Liver (tissue), 3 donors: ENCODE results near the gene KIAA1755.

Source experiments
- CTCF ChIP-seq: fragments of 150-350 bp; IDR thresholded peaks from 2 replicates; pipeline ENCODE4 v1.5.1; 2017; ENCODE audit warnings: improper control_type of control experiment, low read depth, low read length; ENCODE audit not compliant: missing input control
- FOXA1 ChIP-seq: IDR thresholded peaks from 2 replicates; pipeline ENCODE4 v1.6.1; 2016; ENCODE audit warnings: antibody characterized with exemption
- JUND ChIP-seq, 2 donors: IDR thresholded peaks; 2 replicates each; pipeline ENCODE4 v1.6.1; 2016; ENCODE audit warnings: antibody characterized with exemption in 2 of 2
- MAX ChIP-seq: IDR thresholded peaks from 2 replicates; pipeline ENCODE4 v1.6.1; 2016; ENCODE audit warnings: antibody characterized with exemption
- RAD21 ChIP-seq, 2 donors: IDR thresholded peaks; 2 replicates each; pipeline ENCODE4 v1.6.1; 2016; ENCODE audit warnings: antibody characterized with exemption in 2 of 2, mild to moderate bottlenecking in 2 of 2
- REST ChIP-seq: IDR thresholded peaks from 2 replicates; pipeline ENCODE4 v1.6.1; 2016; ENCODE audit warnings: antibody characterized with exemption, mild to moderate bottlenecking
- RXRA ChIP-seq, 2 donors: IDR thresholded peaks; 2 replicates each; pipeline ENCODE4 v1.6.1; 2017 to 2018; ENCODE audit warnings: antibody characterized with exemption in 2 of 2, mild to moderate bottlenecking in 1 of 2
- SP1 ChIP-seq: IDR thresholded peaks from 2 replicates; pipeline ENCODE4 v1.6.1; 2018; ENCODE audit warnings: antibody characterized with exemption, mild to moderate bottlenecking
- TAF1 ChIP-seq: conservative IDR thresholded peaks from 2 replicates; pipeline ENCODE4 v1.6.1; 2016; ENCODE audit warnings: antibody characterized with exemption, mild to moderate bottlenecking
- YY1 ChIP-seq: IDR thresholded peaks from 2 replicates; pipeline ENCODE4 v1.6.1; 2016; ENCODE audit warnings: antibody characterized with exemption, mild to moderate bottlenecking
- TF ChIP-seq, protein P1 (sequence below): IDR thresholded peaks from 2 replicates; pipeline ENCODE4 v1.6.1; 2016; ENCODE audit warnings: antibody characterized with exemption
- TF ChIP-seq, protein P2 (sequence below): IDR thresholded peaks from 2 replicates; pipeline ENCODE4 v1.6.1; 2016; ENCODE audit warnings: antibody characterized with exemption
- donor health status: healthy.
- donor health status: healthy.

DNA sequence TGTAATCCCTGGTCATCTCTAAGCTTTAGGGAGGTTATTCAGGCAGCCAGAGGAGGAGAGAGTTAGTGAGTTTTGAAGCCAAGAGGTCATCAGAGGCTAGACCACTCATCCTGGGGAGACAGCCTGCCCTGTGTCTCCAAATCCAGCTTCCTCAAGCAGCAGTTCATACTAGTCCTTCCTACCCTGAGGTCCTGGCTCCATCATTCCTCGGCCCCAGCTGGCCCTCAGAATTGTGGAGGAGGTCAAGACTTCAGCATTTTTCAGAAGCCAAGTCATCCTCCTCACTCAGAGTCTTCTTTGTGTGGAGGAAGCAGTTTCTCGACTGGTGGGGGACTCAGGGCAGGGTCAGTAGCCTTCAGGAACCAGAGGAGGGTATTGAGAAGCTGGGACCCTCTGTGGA is 12.4 kb upstream of the KIAA1755 start:
- no peak for TF ChIP-seq CTCF
- TF ChIP-seq FOXA1, result no peak
- no peak for TF ChIP-seq REST
- TF ChIP-seq YY1, result no peak
- TF ChIP-seq, protein P1, sequence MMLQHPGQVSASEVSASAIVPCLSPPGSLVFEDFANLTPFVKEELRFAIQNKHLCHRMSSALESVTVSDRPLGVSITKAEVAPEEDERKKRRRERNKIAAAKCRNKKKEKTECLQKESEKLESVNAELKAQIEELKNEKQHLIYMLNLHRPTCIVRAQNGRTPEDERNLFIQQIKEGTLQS, result no peak
- no peak for TF ChIP-seq RAD21 (IDR thresholded peaks at IDR 0.05)
- TF ChIP-seq, protein P2, sequence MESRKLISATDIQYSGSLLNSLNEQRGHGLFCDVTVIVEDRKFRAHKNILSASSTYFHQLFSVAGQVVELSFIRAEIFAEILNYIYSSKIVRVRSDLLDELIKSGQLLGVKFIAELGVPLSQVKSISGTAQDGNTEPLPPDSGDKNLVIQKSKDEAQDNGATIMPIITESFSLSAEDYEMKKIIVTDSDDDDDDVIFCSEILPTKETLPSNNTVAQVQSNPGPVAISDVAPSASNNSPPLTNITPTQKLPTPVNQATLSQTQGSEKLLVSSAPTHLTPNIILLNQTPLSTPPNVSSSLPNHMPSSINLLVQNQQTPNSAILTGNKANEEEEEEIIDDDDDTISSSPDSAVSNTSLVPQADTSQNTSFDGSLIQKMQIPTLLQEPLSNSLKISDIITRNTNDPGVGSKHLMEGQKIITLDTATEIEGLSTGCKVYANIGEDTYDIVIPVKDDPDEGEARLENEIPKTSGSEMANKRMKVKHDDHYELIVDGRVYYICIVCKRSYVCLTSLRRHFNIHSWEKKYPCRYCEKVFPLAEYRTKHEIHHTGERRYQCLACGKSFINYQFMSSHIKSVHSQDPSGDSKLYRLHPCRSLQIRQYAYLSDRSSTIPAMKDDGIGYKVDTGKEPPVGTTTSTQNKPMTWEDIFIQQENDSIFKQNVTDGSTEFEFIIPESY, result no peak
- no peak for TF ChIP-seq TAF1
- no peak for TF ChIP-seq RXRA (IDR thresholded peaks at IDR 0.05)
- no peak for TF ChIP-seq SP1
- no peak for TF ChIP-seq JUND (IDR thresholded peaks at IDR 0.05)
- TF ChIP-seq MAX, result no peak
